Neural progenitor cell (in vitro differentiated cells): Measurements from ENCODE around the gene STK10. TPM values are rescaled to one million over a fixed set of nuclear protein-coding genes. Genes with fewer than 3 reads are reported as not detected.

Source experiments
- DNase-seq: peaks from one replicate; pipeline ENCODE4 v3.0.0-alpha.2; 2016; ENCODE audit warnings: low spot score
- H2AFZ ChIP-seq: fragments of 200-600 bp; sonication (generic); replicated peaks from 2 replicates; pipeline ENCODE4 v1.6.1; 2016; ENCODE audit warnings: antibody characterized with exemption
- H3F3A ChIP-seq: fragments of 200-600 bp; sonication (generic); 2 replicates; pipeline ENCODE4 v1.6.1; 2016; ENCODE audit warnings: antibody characterized with exemption, low read depth
- H3K27ac ChIP-seq: fragments of 200-600 bp; sonication (generic); 2 replicates; pipeline ENCODE4 v1.5.1; 2016; ENCODE audit warnings: mild to moderate bottlenecking
- H3K27me3 ChIP-seq: fragments of 200-600 bp; sonication (generic); 2 replicates; pipeline ENCODE4 v1.6.1; 2016; ENCODE audit warnings: mild to moderate bottlenecking, moderate library complexity
- H3K36me3 ChIP-seq: fragments of 200-600 bp; sonication (generic); 2 replicates; pipeline ENCODE4 v1.5.1; 2016
- H3K4me1 ChIP-seq: fragments of 200-600 bp; sonication (generic); 2 replicates; pipeline ENCODE4 v1.6.1; 2016; ENCODE audit warnings: mixed run types
- H3K4me2 ChIP-seq: fragments of 200-600 bp; sonication (generic); 2 replicates; pipeline ENCODE4 v1.6.1; 2016
- H3K4me3 ChIP-seq: fragments of 200-600 bp; sonication (generic); 2 replicates; pipeline ENCODE4 v1.5.1; 2016
- H3K79me2 ChIP-seq: fragments of 200-600 bp; sonication (generic); 2 replicates; pipeline ENCODE4 v1.6.1; 2016; ENCODE audit warnings: low read depth
- H3K9ac ChIP-seq: fragments of 200-600 bp; sonication (generic); 2 replicates; pipeline ENCODE4 v1.6.1; 2016
- H3K9me3 ChIP-seq: fragments of 200-600 bp; sonication (generic); 2 replicates; pipeline ENCODE4 v1.5.1; 2016; ENCODE audit warnings: low read depth
- H4K20me1 ChIP-seq: fragments of 200-600 bp; sonication (generic); 2 replicates; pipeline ENCODE4 v1.6.1; 2016; ENCODE audit warnings: low read depth
- H3K27ac Mint-ChIP-seq: 3 replicates; pipeline ENCODE4 v1.8.0; 2021; ENCODE audit warnings: mixed read lengths
- H3K27me3 Mint-ChIP-seq: 2 replicates; pipeline ENCODE4 v1.8.0; 2022; ENCODE audit warnings: low read depth, mild to moderate bottlenecking, inconsistent platforms, moderate library complexity, mixed read lengths; ENCODE audit not compliant: insufficient read depth
- H3K36me3 Mint-ChIP-seq: 3 replicates; pipeline ENCODE4 v1.8.0; 2021; ENCODE audit warnings: mixed read lengths
- H3K4me1 Mint-ChIP-seq: 3 replicates; pipeline ENCODE4 v1.8.0; 2021; ENCODE audit warnings: mixed read lengths
- H3K4me3 Mint-ChIP-seq: 3 replicates; pipeline ENCODE4 v1.8.0; 2021; ENCODE audit warnings: mild to moderate bottlenecking, moderate library complexity, mixed read lengths
- H3K9me3 Mint-ChIP-seq: 3 replicates; pipeline ENCODE4 v1.8.0; 2020; ENCODE audit warnings: mixed read lengths
- EZH2 ChIP-seq: fragments of 200-600 bp; sonication (generic); IDR thresholded peaks from 2 replicates; pipeline ENCODE4 v1.6.1; 2017; ENCODE audit warnings: antibody characterized with exemption, mild to moderate bottlenecking, moderate library complexity
- EZH2phosphoT487 ChIP-seq: fragments of 200-600 bp; sonication (generic); IDR thresholded peaks from 2 replicates; pipeline ENCODE4 v1.6.1; 2017; ENCODE audit warnings: antibody characterized with exemption
- total RNA-seq: library from RNA; depleted of rRNA; stranded (reverse); fragments of >200 nt; gene quantifications from 2 replicates; pipeline ENCODE4 v1.2.3, GENCODE V29; 2015; ENCODE audit warnings: low replicate concordance
- TF ChIP-seq, protein P1 (sequence below): fragments of 200-600 bp; sonication (generic); IDR thresholded peaks from 2 replicates; pipeline ENCODE4 v1.5.1; 2017; ENCODE audit warnings: antibody characterized with exemption, mild to moderate bottlenecking

Gene STK10
- total RNA-seq, 1 donor from 2014 or later = 4.4 TPM

DNA sequence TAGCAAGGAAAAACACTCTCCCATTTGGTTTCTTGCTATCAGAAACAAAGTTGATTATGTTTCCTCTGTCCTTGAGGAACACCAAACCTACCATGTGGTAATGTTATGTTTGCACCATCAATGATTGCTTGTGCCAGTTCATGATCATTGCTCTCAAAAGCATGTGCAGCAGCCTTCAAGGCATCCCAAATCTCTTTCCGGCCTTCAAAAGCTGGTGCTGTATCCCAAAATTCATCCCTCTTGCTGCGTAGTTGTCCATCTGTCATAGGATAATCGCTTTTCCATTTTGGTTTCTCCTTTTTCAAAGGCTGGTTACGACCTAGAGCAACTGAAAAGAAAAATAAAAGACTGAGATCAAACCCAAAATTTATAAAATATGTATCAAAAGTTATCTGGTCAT lies 46.0 kb upstream of the STK10 start:
- Histone ChIP-seq H4K20me1 (peaks cover 71% of the 10 kb centered on the region), H3K79me2 (peaks cover 95% of the 10 kb centered on the region)
- TF ChIP-seq EZH2phosphoT487 (no peak), EZH2 (no peak)
- TF ChIP-seq, protein P1, sequence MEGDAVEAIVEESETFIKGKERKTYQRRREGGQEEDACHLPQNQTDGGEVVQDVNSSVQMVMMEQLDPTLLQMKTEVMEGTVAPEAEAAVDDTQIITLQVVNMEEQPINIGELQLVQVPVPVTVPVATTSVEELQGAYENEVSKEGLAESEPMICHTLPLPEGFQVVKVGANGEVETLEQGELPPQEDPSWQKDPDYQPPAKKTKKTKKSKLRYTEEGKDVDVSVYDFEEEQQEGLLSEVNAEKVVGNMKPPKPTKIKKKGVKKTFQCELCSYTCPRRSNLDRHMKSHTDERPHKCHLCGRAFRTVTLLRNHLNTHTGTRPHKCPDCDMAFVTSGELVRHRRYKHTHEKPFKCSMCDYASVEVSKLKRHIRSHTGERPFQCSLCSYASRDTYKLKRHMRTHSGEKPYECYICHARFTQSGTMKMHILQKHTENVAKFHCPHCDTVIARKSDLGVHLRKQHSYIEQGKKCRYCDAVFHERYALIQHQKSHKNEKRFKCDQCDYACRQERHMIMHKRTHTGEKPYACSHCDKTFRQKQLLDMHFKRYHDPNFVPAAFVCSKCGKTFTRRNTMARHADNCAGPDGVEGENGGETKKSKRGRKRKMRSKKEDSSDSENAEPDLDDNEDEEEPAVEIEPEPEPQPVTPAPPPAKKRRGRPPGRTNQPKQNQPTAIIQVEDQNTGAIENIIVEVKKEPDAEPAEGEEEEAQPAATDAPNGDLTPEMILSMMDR = no peak

DNA sequence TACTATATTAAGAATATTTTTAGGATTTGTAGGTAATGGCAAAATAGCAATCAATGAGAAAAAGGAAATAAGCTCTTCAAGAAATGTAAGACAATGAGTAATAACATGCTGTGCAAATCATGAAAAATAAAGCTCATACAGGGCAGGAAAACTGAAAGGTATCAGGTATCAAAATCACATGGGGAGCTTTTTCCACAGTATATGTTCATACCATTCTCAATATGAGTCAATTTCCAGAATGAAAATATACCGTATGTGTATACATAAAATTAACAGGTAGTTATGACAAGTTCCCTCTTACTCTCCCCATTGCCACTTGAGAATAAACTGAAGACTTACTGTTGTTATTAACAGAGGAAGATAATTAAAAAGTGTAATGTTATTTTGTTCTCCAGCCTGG lies 41.9 kb upstream of the STK10 start:
- Histone ChIP-seq H3K4me3 (no peak overlapping the region), H3K27me3 (no peaks in the 10 kb centered on the region), H3K9me3 (no peaks in the 10 kb centered on the region), H3K4me1 (peaks cover 20% of the 10 kb centered on the region), H3K4me2 (no peak overlapping the region), H2AFZ (no peak overlapping the region), H4K20me1 (peaks cover 54% of the 10 kb centered on the region), H3K79me2 (peaks cover 68% of the 10 kb centered on the region), H3K9ac (no peak overlapping the region), H3K36me3 (peaks cover 29% of the 10 kb centered on the region), H3K27ac (no peak overlapping the region), H3F3A (peaks cover 36% of the 10 kb centered on the region)
- DNase-seq = no peak
- Mint-ChIP-seq H3K36me3 (peaks cover 40% of the 10 kb centered on the region), H3K4me3 (no peak overlapping the region), H3K27me3 (peaks cover 4% of the 10 kb centered on the region), H3K9me3 (no peaks in the 10 kb centered on the region), H3K27ac (no peak overlapping the region), H3K4me1 (no peaks in the 10 kb centered on the region)
- TF ChIP-seq, protein P1 = no peak
- no peak for TF ChIP-seq EZH2phosphoT487
- TF ChIP-seq EZH2 = no peak

More for the DNA sequence above, 46.0 kb upstream of the STK10 start:
- Mint-ChIP-seq H3K4me3 (no peak overlapping the region), H3K27me3 (peaks cover 4% of the 10 kb centered on the region), H3K27ac (no peak overlapping the region), H3K36me3 (peaks cover 29% of the 10 kb centered on the region), H3K9me3 (no peaks in the 10 kb centered on the region), H3K4me1 (peaks cover 6% of the 10 kb centered on the region)
- Histone ChIP-seq H3K4me1 (peaks cover 21% of the 10 kb centered on the region), H3K4me3 (no peak overlapping the region), H3F3A (peaks cover 15% of the 10 kb centered on the region), H3K27ac (no peak overlapping the region), H2AFZ (no peak overlapping the region), H3K9ac (no peak overlapping the region), H3K36me3 (peaks cover 29% of the 10 kb centered on the region), H3K27me3 (no peaks in the 10 kb centered on the region), H3K4me2 (no peak overlapping the region), H3K9me3 (no peaks in the 10 kb centered on the region)
- no peak for DNase-seq

DNA sequence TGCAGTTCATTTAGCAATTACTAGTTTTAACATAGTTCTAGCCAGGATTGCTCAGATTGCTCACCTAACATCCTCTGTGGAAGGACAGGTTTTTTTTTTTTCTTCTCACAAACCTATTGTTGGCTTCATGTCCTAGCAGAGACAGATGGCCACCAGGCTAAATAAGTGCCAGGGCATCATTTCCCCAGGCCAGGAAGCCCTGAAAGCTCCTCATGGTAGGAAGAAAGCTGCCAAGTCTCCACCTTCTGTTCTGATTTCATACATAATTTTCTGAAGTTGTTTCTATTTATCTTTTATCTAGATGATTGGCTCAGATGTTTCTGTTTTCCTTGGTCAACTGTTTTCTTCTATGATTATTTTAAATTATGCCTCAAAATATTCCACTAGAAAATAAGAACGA lies 37.0 kb upstream of the STK10 start:
- no peak for TF ChIP-seq EZH2phosphoT487
- TF ChIP-seq EZH2 = no peak
- TF ChIP-seq, protein P1 = no peak
- H3K27me3 ChIP-seq = no peaks in the 10 kb centered on the region
- Mint-ChIP-seq H3K4me3 (no peak overlapping the region), H3K4me1 (no peaks in the 10 kb centered on the region), H3K27ac (peak overlapping the region; percentile 16), H3K9me3 (peaks cover 7% of the 10 kb centered on the region), H3K36me3 (peaks cover 56% of the 10 kb centered on the region), H3K27me3 (no peaks in the 10 kb centered on the region)
- H4K20me1 ChIP-seq = peaks cover 31% of the 10 kb centered on the region
- H3K27ac ChIP-seq = peak overlapping the region; percentile 86
- no peak overlapping the region for H3K9ac ChIP-seq
- no peaks in the 10 kb centered on the region for H3K9me3 ChIP-seq
- no peak overlapping the region for H2AFZ ChIP-seq
- H3K36me3 ChIP-seq = peaks cover 17% of the 10 kb centered on the region
- peaks cover 63% of the 10 kb centered on the region for H3K79me2 ChIP-seq
- H3F3A ChIP-seq = peaks cover 49% of the 10 kb centered on the region
- H3K4me2 ChIP-seq = peak overlapping the region; percentile 54
- DNase-seq = peak; percentile 17
- H3K4me3 ChIP-seq = peak overlapping the region; percentile 6
- H3K4me1 ChIP-seq = peaks cover 32% of the 10 kb centered on the region
